NCI-H524 (cell line): Measurements from ENCODE around the gene SMPX.

ENCODE experiments used
- DNase-seq, 2 experiments: peaks; one replicate each; lab custom pipeline; 2025; lab: John Stamatoyannopoulos, UW

Gene SMPX

GRCh38 chrX:21744060-21744459, 13.9 kb downstream of the SMPX start:
- no peak for DNase-seq

- peak; percentile 92 to 97 for DNase-seq
Observed at GRCh38 chrX:21741869-21742701, 15.8 kb downstream of the SMPX start.

DNA sequence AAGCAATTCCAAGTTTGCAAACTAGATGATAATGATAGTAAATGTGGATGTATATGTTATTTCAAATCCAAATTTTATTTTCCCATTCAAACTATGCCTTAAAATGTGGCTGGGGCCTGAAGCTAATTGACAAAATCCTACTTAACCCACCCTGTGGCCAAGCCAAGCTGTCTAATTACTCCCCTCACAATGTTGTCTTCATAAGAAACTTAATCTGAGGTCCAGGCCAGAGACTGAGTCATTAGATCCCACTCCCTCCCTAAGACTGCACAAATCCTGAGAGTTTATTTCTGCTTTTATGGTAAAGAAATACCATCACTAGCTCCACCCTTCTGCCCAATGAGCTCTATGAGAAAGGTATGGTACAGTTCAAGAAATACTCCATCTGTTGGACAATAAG, 16.6 kb downstream of the SMPX start:
- peak; percentile 55 to 71 for DNase-seq

DNA sequence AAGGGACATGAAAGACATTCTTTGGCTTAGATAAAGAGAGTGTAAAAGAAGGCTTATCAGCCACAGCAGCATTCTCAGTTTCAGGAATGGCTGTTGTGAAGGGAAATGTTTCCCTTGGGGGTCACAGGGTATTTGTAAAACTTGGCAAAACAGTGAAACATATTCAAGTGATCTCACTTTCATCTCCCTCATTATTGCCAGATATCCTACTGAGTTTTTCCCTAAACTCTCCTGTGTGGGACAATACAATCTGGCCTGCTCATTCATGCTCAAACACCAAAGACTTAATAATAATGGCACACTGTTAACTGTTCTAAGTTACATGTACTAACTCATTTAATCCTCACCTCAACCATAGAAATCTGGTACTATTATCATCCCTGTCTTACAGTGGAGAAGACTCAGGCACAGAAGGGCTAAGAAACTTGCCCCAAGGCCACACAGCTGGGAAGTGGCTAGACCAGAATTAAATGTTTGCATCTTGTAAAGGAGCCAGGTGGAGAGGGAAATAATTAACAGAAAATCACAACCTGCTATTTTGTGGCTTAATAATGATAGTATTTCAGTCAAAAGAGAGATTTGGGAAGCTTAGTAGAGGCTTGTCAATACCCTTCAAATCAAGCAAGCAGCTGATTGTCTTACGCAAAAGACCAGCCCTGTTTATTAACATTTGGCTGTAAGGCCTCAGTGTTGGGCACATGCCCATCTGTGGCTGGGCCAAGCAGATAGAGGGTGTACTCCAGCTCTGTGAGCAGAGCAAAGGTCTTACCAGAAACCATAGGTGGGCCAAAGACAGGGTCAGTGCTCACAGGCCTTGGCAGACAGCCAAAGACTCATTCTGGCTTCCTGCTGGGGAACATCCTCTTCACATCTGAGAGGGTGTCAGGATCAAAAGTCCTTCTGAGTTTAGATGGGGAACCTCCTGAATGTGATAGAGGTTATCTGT, 17.3 kb downstream of the SMPX start:
- peak; percentile 26 to 72 for DNase-seq

- DNase-seq = peak; percentile 78
Observed at GRCh38 chrX:21738950-21739287, 19.0 kb downstream of the SMPX start.

GRCh38 chrX:21738210-21738949, 19.5 kb downstream of the SMPX start:
- DNase-seq = peak; percentile 95

DNA sequence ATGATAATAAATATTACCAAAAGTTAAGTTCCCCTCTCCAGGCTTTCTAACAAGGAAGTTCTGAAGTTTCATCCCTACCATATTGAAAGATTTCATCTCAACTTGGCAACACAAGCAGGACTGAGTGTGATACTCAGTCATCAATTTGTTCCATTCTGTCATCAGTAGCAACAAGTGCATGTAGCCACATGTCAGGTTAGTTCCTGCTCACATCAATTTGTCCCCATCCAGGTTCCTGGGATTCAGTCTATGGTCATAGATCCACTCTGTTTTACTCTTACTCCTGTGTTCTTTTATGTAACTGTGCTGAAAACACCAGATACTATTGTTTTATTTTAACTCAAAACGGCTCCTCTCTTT, 22.2 kb downstream of the SMPX start:
- DNase-seq = no peak

DNA sequence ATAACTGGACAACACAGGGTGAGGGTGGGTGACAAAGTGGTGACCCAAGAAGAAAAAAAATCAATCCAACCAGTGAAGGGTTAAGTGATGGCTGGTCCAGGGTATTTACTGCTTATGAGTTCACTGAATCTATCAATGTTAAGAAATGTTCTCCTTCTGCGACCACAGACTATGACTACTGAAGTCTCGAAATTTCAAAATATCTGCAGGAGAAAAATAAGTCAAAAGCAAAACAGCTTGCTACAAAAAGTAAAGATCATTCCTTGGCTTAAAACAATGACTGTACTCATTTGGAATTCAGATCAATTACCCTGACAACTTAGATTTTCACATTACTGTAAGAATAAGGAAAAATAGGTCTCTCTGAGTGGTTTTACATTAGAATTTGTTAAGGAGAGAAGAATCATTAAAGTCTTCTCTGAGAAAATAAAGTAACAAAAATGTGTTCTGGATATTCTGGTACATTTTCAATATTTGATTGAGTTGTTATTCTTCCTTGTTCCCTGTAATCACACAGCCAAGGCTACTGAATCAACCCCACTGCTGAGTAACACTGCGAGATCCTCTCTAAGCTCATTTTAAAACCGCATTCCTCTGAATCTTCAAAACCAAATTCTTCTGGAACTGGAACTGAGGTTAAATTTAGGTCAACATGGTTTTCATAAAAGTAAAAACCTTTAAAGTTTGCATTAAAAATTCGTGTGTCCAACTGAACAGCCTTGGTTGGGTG, 22.7 kb downstream of the SMPX start:
- DNase-seq = no peak

GRCh38 chrX:21734175-21734574, 23.7 kb downstream of the SMPX start:
- no peak for DNase-seq

- no peak for DNase-seq
Observed at GRCh38 chrX:21733705-21734104, 24.2 kb downstream of the SMPX start.

- DNase-seq = no peak
Observed at GRCh38 chrX:21730026-21730425, 27.9 kb downstream of the SMPX start.

- DNase-seq = no peak
Observed at GRCh38 chrX:21728276-21728968, 29.5 kb downstream of the SMPX start.

DNA sequence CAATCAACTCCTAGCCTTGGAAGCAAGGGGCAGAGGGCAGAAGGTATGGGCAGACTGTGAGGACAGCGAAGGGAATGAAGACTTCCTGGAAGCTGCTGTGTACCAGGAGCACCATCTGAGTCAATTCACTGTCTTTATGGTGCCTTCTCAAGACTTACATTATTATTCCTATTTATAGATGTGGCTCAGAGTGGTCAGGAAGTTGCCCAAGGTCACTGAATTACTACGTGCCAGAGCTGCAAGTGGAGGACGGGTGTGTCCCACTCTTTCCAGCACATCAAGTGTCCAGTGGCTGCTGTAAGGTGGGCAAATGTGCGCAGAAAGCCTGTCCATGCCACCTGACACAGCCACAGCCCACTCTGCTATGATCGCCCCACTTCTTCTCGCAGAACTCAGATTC, 32.0 kb downstream of the SMPX start:
- no peak for DNase-seq

- peak; percentile 79 to 82 for DNase-seq
Observed at GRCh38 chrX:21725496-21725895, 32.4 kb downstream of the SMPX start.

- DNase-seq = peak; percentile 68 to 87
Observed at GRCh38 chrX:21723814-21724213, 34.1 kb downstream of the SMPX start.

GRCh38 chrX:21723084-21723483, 34.8 kb downstream of the SMPX start:
- no peak for DNase-seq

DNA sequence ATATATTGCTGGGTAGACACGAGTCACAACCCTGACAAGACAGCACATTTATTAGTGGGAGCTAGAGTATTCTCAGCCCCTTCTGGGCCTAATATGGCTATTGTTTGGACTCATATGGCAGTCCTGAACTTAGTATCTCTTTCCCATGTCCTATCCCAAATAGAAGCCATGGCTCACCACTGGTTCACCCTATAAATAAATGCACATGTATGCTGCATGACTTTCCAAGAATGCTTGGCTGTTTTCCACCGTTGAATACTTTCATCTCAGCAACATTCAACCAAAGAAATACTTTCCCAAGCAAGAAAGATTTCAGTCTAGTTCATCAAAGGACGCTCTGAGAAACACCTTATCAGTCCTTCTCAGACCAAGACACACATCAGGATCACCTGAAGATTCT, 36.7 kb downstream of the SMPX start:
- no peak for DNase-seq

DNA sequence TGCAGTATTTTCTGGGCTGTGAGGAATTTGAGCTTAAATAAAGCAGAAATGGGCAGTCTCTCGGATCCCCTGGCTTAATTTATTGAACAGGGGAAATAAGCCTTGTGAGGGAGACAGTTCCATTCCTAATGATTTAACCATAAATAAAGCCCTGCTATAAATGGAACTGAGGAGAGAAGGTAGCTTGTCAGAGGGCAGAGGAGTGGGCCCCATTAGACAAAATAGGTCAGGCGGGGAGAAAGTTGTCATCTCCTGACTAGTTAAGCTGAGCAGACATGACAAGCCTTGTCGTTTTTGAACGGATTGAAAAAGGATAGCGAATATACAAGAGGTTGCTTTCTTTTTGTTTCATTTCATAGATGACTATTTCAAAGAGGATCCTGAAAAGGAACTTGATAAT, 39.3 kb downstream of the SMPX start:
- no peak for DNase-seq

- DNase-seq = no peak
Observed at GRCh38 chrX:21717802-21718201, 40.1 kb downstream of the SMPX start.

DNA sequence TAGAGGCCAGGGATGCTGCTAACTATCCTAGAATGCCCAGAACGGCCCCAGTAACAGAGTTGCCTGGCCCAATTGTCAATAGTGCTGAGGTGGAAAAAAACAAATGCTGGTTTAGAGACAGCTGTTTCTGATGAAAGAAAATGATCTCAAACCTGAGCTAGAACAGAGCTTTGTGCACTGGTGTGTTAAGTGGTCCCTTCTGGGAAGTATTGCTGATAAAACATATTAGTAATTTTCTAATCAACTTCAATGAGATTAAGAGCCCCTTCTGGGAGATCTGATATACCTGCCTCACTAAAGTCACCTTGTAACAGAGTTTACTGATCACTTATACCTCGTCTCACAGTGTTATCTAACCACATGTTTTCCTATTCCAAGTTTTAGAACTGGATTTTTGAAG, 42.1 kb downstream of the SMPX start:
- DNase-seq = no peak

DNA sequence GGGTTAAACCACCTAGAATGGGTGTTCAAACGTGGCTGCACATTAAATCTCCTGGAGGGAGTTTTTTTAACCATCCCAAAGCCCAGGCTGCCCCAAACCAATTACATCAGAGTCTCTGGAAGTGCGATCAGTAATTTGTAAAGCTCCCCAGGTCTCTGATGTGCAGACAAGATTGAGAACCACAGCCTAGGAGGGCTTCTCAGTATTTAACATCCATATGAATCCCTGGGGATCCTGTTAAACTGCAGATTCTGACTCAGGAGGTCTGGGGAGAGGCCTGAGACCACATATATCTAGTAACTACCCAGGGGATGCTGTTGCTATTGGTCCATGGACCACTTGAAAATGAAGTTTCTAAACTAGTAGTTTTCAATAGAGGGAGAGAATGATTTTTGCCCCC, 42.6 kb downstream of the SMPX start:
- no peak for DNase-seq
